ENCODE data around the gene CD300LB.

Gene CD300LB

DNA sequence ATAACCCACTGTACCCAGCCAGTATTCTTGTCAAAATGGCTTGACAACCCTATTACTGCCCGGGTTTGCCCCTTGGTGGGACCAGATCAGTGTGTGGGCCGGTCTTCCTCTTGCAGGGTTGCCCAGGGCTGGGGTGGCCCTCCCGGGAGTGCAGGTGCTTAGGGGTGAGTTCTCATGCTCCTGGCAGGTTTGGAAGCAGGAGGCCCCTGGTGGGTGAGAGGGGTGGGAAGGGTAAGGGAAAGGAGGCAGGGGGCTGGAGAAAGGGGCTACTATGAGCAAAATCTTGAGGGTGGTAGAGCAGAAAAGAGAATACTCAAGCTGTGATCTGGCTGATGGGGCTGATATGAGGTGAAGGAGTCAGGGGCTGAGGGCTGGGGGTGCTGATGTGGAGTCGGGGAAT is 58.4 kb downstream of the CD300LB start:
- Histone ChIP-seq H3K4me3 (no peak overlapping the region), H3K27ac (no peak overlapping the region)

DNA sequence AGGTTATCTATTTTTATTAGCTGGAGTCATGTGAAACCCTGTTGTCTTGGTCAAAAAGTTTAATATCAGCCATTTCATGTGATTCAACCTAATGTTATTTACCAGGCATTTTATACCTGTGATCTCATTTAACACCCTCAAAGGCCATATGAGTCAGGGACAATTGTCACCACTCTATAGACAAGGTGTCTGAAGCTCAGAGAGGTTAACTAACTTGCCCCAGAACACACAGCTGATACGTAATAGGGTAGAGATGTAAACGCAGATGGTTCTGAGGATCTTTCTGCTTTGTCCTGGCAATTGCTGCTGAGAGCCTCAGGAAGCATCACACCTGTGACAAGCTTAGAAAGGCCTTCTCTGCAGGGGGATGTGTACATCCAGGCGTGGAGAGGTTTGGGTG is 59.9 kb downstream of the CD300LB start:
- Histone ChIP-seq H3K4me3 (no peak overlapping the region), H3K27ac (peak overlapping the region in 1 of 21 experiments; percentile 17)
